ENCODE data around the gene KLF12. TPM values are rescaled to one million over a fixed set of nuclear protein-coding genes. Genes with fewer than 3 reads are reported as not detected.

The KLF12 gene
- total RNA-seq, 1 donor from 2014 or later = 25.3 TPM

- no peak overlapping the region for H3K4me3 Mint-ChIP-seq (ENCODE audit: unreplicated experiment)
- no peaks in the 10 kb centered on the region for H3K27me3 ChIP-seq (ENCODE audit: insufficient read depth, low read length)
- H3K79me2 ChIP-seq (ENCODE audit: insufficient read depth, low read length) = peaks cover 95% of the 10 kb centered on the region
- H3K36me3 Mint-ChIP-seq (ENCODE audit: low read depth, unreplicated experiment) = no peaks in the 10 kb centered on the region
- H3K27me3 Mint-ChIP-seq (ENCODE audit: low read depth, unreplicated experiment) = no peaks in the 10 kb centered on the region
- DNase-seq (ENCODE audit: low read depth) (no peak), FAIRE-seq (no peak)
- H3K9me3 Mint-ChIP-seq (ENCODE audit: unreplicated experiment) = no peaks in the 10 kb centered on the region
- H3K4me1 ChIP-seq (ENCODE audit: insufficient read depth, low read length) = no peaks in the 10 kb centered on the region
- no peak overlapping the region for H3K27ac ChIP-seq (ENCODE audit: low read depth, low read length)
- peaks cover 46% of the 10 kb centered on the region for H4K20me1 ChIP-seq (ENCODE audit: insufficient read depth, low read length)
- H2AFZ ChIP-seq (ENCODE audit: low read depth, low read length) = no peak overlapping the region
- H3K4me1 Mint-ChIP-seq (ENCODE audit: low read depth, unreplicated experiment) = peaks cover 6% of the 10 kb centered on the region
- no peak for TF ChIP-seq EZH2 (IDR thresholded peaks at IDR 0.05; ENCODE audit: insufficient read depth, low read length)
- no peak for TF ChIP-seq CTCF (IDR thresholded peaks at IDR 0.05; ENCODE audit: insufficient read depth, low read depth, low read length)
- H3K4me3 ChIP-seq (ENCODE audit: insufficient read depth, low read depth, low read length) = no peak overlapping the region
- no peak overlapping the region for H3K27ac Mint-ChIP-seq (ENCODE audit: unreplicated experiment)
- no peak overlapping the region for H3K4me2 ChIP-seq (ENCODE audit: low read length)
- H3K36me3 ChIP-seq (ENCODE audit: insufficient read depth, low read length) = no peaks in the 10 kb centered on the region
- no peak overlapping the region for H3K9ac ChIP-seq (ENCODE audit: low read length)
- no peaks in the 10 kb centered on the region for H3K9me3 ChIP-seq (ENCODE audit: insufficient read depth, low read depth, low read length)
Observed at GRCh38 chr13:74107598-74107997, 26.6 kb downstream of the KLF12 start.

- Histone ChIP-seq H3K4me3 (ENCODE audit: insufficient read depth, low read depth, low read length) (no peak overlapping the region), H3K9ac (ENCODE audit: low read length) (no peak overlapping the region), H3K36me3 (ENCODE audit: insufficient read depth, low read length) (no peaks in the 10 kb centered on the region), H2AFZ (ENCODE audit: low read depth, low read length) (no peak overlapping the region), H3K79me2 (ENCODE audit: insufficient read depth, low read length) (peaks cover 96% of the 10 kb centered on the region), H3K27me3 (ENCODE audit: insufficient read depth, low read length) (no peaks in the 10 kb centered on the region), H3K4me1 (ENCODE audit: insufficient read depth, low read length) (no peaks in the 10 kb centered on the region), H3K4me2 (ENCODE audit: low read length) (no peak overlapping the region), H4K20me1 (ENCODE audit: insufficient read depth, low read length) (peaks cover 61% of the 10 kb centered on the region), H3K9me3 (ENCODE audit: insufficient read depth, low read depth, low read length) (peaks cover 2% of the 10 kb centered on the region), H3K27ac (ENCODE audit: low read depth, low read length) (no peak overlapping the region)
- TF ChIP-seq CTCF (IDR thresholded peaks at IDR 0.05; ENCODE audit: insufficient read depth, low read depth, low read length) (no peak), EZH2 (IDR thresholded peaks at IDR 0.05; ENCODE audit: insufficient read depth, low read length) (no peak)
- Mint-ChIP-seq H3K4me1 (ENCODE audit: low read depth, unreplicated experiment) (peaks cover 6% of the 10 kb centered on the region), H3K9me3 (ENCODE audit: unreplicated experiment) (peaks cover 6% of the 10 kb centered on the region), H3K36me3 (ENCODE audit: low read depth, unreplicated experiment) (no peaks in the 10 kb centered on the region), H3K4me3 (ENCODE audit: unreplicated experiment) (no peak overlapping the region), H3K27me3 (ENCODE audit: low read depth, unreplicated experiment) (no peaks in the 10 kb centered on the region), H3K27ac (ENCODE audit: unreplicated experiment) (no peak overlapping the region)
- DNase-seq (ENCODE audit: low read depth) (no peak), FAIRE-seq (no peak)
Observed at GRCh38 chr13:74105871-74106270, 28.3 kb downstream of the KLF12 start.

- no peaks in the 10 kb centered on the region for H3K36me3 Mint-ChIP-seq (ENCODE audit: low read depth, unreplicated experiment)
- H3K27me3 ChIP-seq (ENCODE audit: insufficient read depth, low read length) = no peaks in the 10 kb centered on the region
- H4K20me1 ChIP-seq (ENCODE audit: insufficient read depth, low read length) = peaks cover 62% of the 10 kb centered on the region
- H3K4me3 Mint-ChIP-seq (ENCODE audit: unreplicated experiment) = no peak overlapping the region
- H3K79me2 ChIP-seq (ENCODE audit: insufficient read depth, low read length) = peaks cover 95% of the 10 kb centered on the region
- peaks cover 8% of the 10 kb centered on the region for H3K9me3 Mint-ChIP-seq (ENCODE audit: unreplicated experiment)
- FAIRE-seq = no peak
- H3K4me2 ChIP-seq (ENCODE audit: low read length) = no peak overlapping the region
- H3K27ac ChIP-seq (ENCODE audit: low read depth, low read length) = no peak overlapping the region
- H2AFZ ChIP-seq (ENCODE audit: low read depth, low read length) = no peak overlapping the region
- peaks cover 6% of the 10 kb centered on the region for H3K4me1 Mint-ChIP-seq (ENCODE audit: low read depth, unreplicated experiment)
- H3K9ac ChIP-seq (ENCODE audit: low read length) = no peak overlapping the region
- H3K27me3 Mint-ChIP-seq (ENCODE audit: low read depth, unreplicated experiment) = no peaks in the 10 kb centered on the region
- H3K27ac Mint-ChIP-seq (ENCODE audit: unreplicated experiment) = no peak overlapping the region
- no peak for DNase-seq (ENCODE audit: low read depth)
- peaks cover 2% of the 10 kb centered on the region for H3K9me3 ChIP-seq (ENCODE audit: insufficient read depth, low read depth, low read length)
- H3K4me1 ChIP-seq (ENCODE audit: insufficient read depth, low read length) = no peaks in the 10 kb centered on the region
- no peak for TF ChIP-seq CTCF (IDR thresholded peaks at IDR 0.05; ENCODE audit: insufficient read depth, low read depth, low read length)
- TF ChIP-seq EZH2 (IDR thresholded peaks at IDR 0.05; ENCODE audit: insufficient read depth, low read length) = no peak
- no peaks in the 10 kb centered on the region for H3K36me3 ChIP-seq (ENCODE audit: insufficient read depth, low read length)
- no peak overlapping the region for H3K4me3 ChIP-seq (ENCODE audit: insufficient read depth, low read depth, low read length)
Observed at GRCh38 chr13:74104661-74105275, 29.4 kb downstream of the KLF12 start.
